Astrocyte (in vitro differentiated cells and primary cell): ENCODE results near the gene DENND1C. TPM values are rescaled to one million over a fixed set of nuclear protein-coding genes. Genes with fewer than 3 reads are reported as not detected.

ENCODE experiments used
- DNase-seq: peaks from one replicate; pipeline ENCODE4 v3.0.0-alpha.2; 2010; ENCODE audit warnings: low read depth
- FAIRE-seq: peaks from 2 replicates; lab custom pipeline; 2011; peaks lifted over from hg19 to GRCh38; lab: Jason Lieb, UNC
- H2AFZ ChIP-seq: 2 replicates; pipeline ENCODE4 v1.6.0; 2012; ENCODE audit warnings: low read depth, low read length, inconsistent platforms
- H3K27ac ChIP-seq: 2 replicates; pipeline ENCODE4 v1.5.1; 2011; ENCODE audit warnings: low read depth, low read length, inconsistent platforms
- H3K27me3 ChIP-seq: 2 replicates; pipeline ENCODE4 v1.6.0; 2011; ENCODE audit warnings: low read length, inconsistent platforms; ENCODE audit not compliant: insufficient read depth
- H3K36me3 ChIP-seq: 2 replicates; pipeline ENCODE4 v1.5.1; 2011; ENCODE audit warnings: low read length, inconsistent platforms; ENCODE audit not compliant: insufficient read depth
- H3K4me1 ChIP-seq: 2 replicates; pipeline ENCODE4 v1.5.1; 2011; ENCODE audit warnings: low read length, inconsistent platforms; ENCODE audit not compliant: insufficient read depth
- H3K4me2 ChIP-seq: 2 replicates; pipeline ENCODE4 v1.6.0; 2012; ENCODE audit warnings: low read length, inconsistent platforms
- H3K4me3 ChIP-seq: 2 replicates; pipeline ENCODE4 v1.5.1; 2011; ENCODE audit warnings: low read depth, mild to moderate bottlenecking, low read length, inconsistent platforms; ENCODE audit not compliant: insufficient read depth
- H3K79me2 ChIP-seq: 2 replicates; pipeline ENCODE4 v1.6.0; 2012; ENCODE audit warnings: mild to moderate bottlenecking, low read length, inconsistent platforms; ENCODE audit not compliant: insufficient read depth
- H3K9ac ChIP-seq: 2 replicates; pipeline ENCODE4 v1.6.0; 2012; ENCODE audit warnings: mild to moderate bottlenecking, low read length, inconsistent platforms
- H3K9me3 ChIP-seq: 2 replicates; pipeline ENCODE4 v1.5.1; 2012; ENCODE audit warnings: low read depth, mild to moderate bottlenecking, low read length, inconsistent platforms; ENCODE audit not compliant: insufficient read depth
- H4K20me1 ChIP-seq: 2 replicates; pipeline ENCODE4 v1.6.0; 2012; ENCODE audit warnings: low read length, inconsistent platforms; ENCODE audit not compliant: insufficient read depth
- H3K27ac Mint-ChIP-seq: one replicate; pipeline ENCODE4 v1.8.0; 2021; ENCODE audit warnings: mild to moderate bottlenecking, mixed read lengths; ENCODE audit not compliant: unreplicated experiment
- H3K27me3 Mint-ChIP-seq: one replicate; pipeline ENCODE4 v1.8.0; 2021; ENCODE audit warnings: low read depth, mixed read lengths; ENCODE audit not compliant: unreplicated experiment
- H3K36me3 Mint-ChIP-seq: one replicate; pipeline ENCODE4 v1.8.0; 2021; ENCODE audit warnings: low read depth, mixed read lengths; ENCODE audit not compliant: unreplicated experiment
- H3K4me1 Mint-ChIP-seq: one replicate; pipeline ENCODE4 v1.8.0; 2021; ENCODE audit warnings: low read depth, mixed read lengths; ENCODE audit not compliant: unreplicated experiment
- H3K4me3 Mint-ChIP-seq: one replicate; pipeline ENCODE4 v1.8.0; 2021; ENCODE audit warnings: mild to moderate bottlenecking, moderate library complexity, mixed read lengths; ENCODE audit not compliant: unreplicated experiment
- H3K9me3 Mint-ChIP-seq: one replicate; pipeline ENCODE4 v1.8.0; 2021; ENCODE audit warnings: mild to moderate bottlenecking, mixed read lengths; ENCODE audit not compliant: unreplicated experiment
- CTCF ChIP-seq: IDR thresholded peaks from 2 replicates; pipeline ENCODE4 v1.5.1; 2011; ENCODE audit warnings: low read depth, mild to moderate bottlenecking, inconsistent platforms, low read length, moderate library complexity; ENCODE audit not compliant: insufficient read depth
- EZH2 ChIP-seq: IDR thresholded peaks from 2 replicates; pipeline ENCODE4 v1.6.1; 2012; ENCODE audit warnings: mild to moderate bottlenecking, low read length, inconsistent platforms; ENCODE audit not compliant: insufficient read depth
- total RNA-seq: library from RNA; stranded (reverse); gene quantifications from 2 replicates; pipeline ENCODE4 v1.2.1, GENCODE V29; 2021

The DENND1C gene
- total RNA-seq, 1 donor from 2014 or later, result not detected

DNA sequence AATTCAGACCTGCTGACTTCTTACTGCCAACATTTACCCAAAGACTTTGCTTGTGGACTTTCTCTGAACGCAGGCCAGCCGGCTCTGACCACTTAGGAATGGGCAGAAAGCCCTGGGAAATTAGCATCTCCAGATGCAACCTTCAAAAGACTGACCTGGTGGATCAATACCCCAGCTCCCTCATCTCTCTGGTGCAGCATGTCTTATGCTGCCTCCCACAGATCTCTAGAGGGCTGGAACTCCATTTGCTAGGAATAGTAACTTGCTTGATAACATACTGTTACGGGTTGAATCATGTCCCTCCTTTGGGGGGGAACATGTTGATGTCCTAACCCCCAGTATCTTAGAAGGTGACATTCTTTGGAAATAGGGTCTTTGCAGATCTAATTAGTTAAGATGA, 35.1 kb downstream of the DENND1C start:
- H2AFZ ChIP-seq, result no peak overlapping the region
- H3K4me1 ChIP-seq, result no peaks in the 10 kb centered on the region
- no peaks in the 10 kb centered on the region for H3K27me3 ChIP-seq
- H3K27ac Mint-ChIP-seq, result no peak overlapping the region
- H3K9ac ChIP-seq, result no peak overlapping the region
- no peak overlapping the region for H3K27ac ChIP-seq
- H3K36me3 ChIP-seq, result no peaks in the 10 kb centered on the region
- H3K36me3 Mint-ChIP-seq, result peaks cover 11% of the 10 kb centered on the region
- TF ChIP-seq CTCF (no peak), EZH2 (no peak)
- H3K9me3 Mint-ChIP-seq, result peaks cover 2% of the 10 kb centered on the region
- no peak overlapping the region for H3K4me2 ChIP-seq
- H3K79me2 ChIP-seq, result no peaks in the 10 kb centered on the region
- no peak overlapping the region for H3K4me3 Mint-ChIP-seq
- H3K4me1 Mint-ChIP-seq, result no peaks in the 10 kb centered on the region
- H3K9me3 ChIP-seq, result no peaks in the 10 kb centered on the region
- no peaks in the 10 kb centered on the region for H4K20me1 ChIP-seq
- no peak overlapping the region for H3K4me3 ChIP-seq
- no peaks in the 10 kb centered on the region for H3K27me3 Mint-ChIP-seq
- no peak for FAIRE-seq
- no peak for DNase-seq

DNA sequence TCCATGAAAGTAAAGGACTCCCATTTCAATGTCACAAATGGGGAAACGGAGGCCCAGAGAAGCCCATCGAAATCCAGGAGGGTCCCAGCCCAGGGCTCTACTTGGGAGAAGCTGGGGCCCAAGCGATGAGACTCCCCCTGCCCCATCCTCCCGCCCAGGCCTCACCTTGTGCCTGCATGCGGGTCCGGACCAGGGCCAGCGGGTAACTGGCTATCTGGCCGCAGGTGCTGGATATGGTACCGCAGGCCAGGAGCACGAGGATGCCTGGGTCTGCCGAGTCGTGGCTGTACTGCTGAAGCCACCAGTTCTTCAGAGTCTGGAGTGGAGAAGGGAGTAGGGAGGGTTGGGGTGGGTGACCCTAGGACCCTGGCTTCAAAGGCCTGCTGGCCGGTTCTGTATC, 37.6 kb downstream of the DENND1C start:
- Histone ChIP-seq H3K4me2 (no peak overlapping the region), H3K4me1 (no peaks in the 10 kb centered on the region), H2AFZ (no peak overlapping the region), H3K36me3 (no peaks in the 10 kb centered on the region), H3K27ac (no peak overlapping the region), H3K79me2 (no peaks in the 10 kb centered on the region), H3K27me3 (no peaks in the 10 kb centered on the region), H4K20me1 (no peaks in the 10 kb centered on the region), H3K9me3 (no peaks in the 10 kb centered on the region), H3K4me3 (no peak overlapping the region), H3K9ac (no peak overlapping the region)
- Mint-ChIP-seq H3K36me3 (peaks cover 12% of the 10 kb centered on the region), H3K4me3 (no peak overlapping the region), H3K9me3 (peaks cover 2% of the 10 kb centered on the region), H3K27me3 (peaks cover under 1% of the 10 kb centered on the region), H3K27ac (no peak overlapping the region), H3K4me1 (no peaks in the 10 kb centered on the region)
- DNase-seq (no peak), FAIRE-seq (no peak)
- no peak for TF ChIP-seq EZH2

GRCh38 chr19:6442087-6442688, 39.4 kb downstream of the DENND1C start:
- no peak for FAIRE-seq
- peaks cover 14% of the 10 kb centered on the region for H3K36me3 Mint-ChIP-seq
- H3K4me1 Mint-ChIP-seq, result no peaks in the 10 kb centered on the region
- Histone ChIP-seq H3K79me2 (no peaks in the 10 kb centered on the region), H3K36me3 (no peaks in the 10 kb centered on the region), H3K9me3 (no peaks in the 10 kb centered on the region), H2AFZ (no peak overlapping the region), H3K4me3 (no peak overlapping the region), H3K4me2 (no peak overlapping the region), H3K27ac (no peak overlapping the region), H3K9ac (no peak overlapping the region), H4K20me1 (no peaks in the 10 kb centered on the region), H3K4me1 (no peaks in the 10 kb centered on the region), H3K27me3 (no peaks in the 10 kb centered on the region)
- peaks cover 2% of the 10 kb centered on the region for H3K9me3 Mint-ChIP-seq
- H3K27me3 Mint-ChIP-seq, result peaks cover 4% of the 10 kb centered on the region
- TF ChIP-seq EZH2 (no peak), CTCF (no peak)
- no peak for DNase-seq
- no peak overlapping the region for H3K27ac Mint-ChIP-seq
- H3K4me3 Mint-ChIP-seq, result no peak overlapping the region
